Measurements from ENCODE around the gene TLR3.
"Not testable (repeated sequence)": the region's sequence is repeated elsewhere in the genome, so short reads cannot be mapped to it uniquely, and the experiment has no call there.

The TLR3 gene

GRCh38 chr4:186068581-186069348 is at the start of gene TLR3:
Gene TLR3 (plus strand): TSS chr4:186069156. CDS start chr4:186076620, 7,464 bp downstream.
- DNase-seq (ENCODE audit: low read depth in 2 of 2) = no peak

- no peak for DNase-seq (ENCODE audit: low read depth in 2 of 2)
Observed at GRCh38 chr4:186019269-186019668, 49.7 kb upstream of the TLR3 start.

- DNase-seq (ENCODE audit: low read depth in 2 of 2) = no peak
Observed at GRCh38 chr4:186020106-186020792, 48.7 kb upstream of the TLR3 start.

- no peak for DNase-seq (ENCODE audit: low read depth in 2 of 2)
Observed at GRCh38 chr4:186020793-186021407, 48.1 kb upstream of the TLR3 start.

DNA sequence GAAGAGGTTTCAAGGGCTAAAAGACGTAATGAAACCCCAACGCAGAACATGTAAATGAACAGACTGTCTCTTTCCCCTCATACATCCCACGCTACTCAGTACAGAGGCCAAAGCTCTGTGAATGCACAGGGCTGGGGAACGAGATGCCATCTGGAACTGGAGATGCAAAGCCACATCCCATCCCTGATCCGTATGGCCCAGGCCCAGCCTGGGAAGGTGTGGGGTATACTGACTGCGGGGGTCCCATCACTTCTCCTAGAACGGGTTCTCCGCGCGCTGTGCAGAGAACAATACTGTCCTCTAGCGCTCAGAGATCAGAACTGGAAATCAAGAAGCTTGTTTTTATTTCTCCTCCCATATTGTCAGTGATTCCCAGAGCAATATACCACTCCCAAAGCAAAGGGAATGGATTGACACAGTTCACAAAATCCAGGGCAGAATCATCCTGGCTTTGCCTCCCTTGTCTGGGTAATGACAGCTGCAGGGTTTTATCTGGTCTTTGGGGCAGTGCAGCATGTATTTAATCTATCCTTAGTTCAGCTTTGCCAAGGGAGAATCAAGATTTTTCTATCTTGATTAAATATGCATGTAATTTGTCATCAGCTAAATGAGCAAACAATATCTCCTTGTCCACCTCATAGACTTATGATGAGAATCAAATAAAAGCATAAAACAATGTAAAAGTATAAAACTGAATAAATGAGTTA is 47.3 kb upstream of the TLR3 start:
- DNase-seq (ENCODE audit: low read depth in 2 of 2) = no peak

- DNase-seq (ENCODE audit: low read depth in 2 of 2) = no peak
Observed at GRCh38 chr4:186023975-186024374, 45.0 kb upstream of the TLR3 start.

DNA sequence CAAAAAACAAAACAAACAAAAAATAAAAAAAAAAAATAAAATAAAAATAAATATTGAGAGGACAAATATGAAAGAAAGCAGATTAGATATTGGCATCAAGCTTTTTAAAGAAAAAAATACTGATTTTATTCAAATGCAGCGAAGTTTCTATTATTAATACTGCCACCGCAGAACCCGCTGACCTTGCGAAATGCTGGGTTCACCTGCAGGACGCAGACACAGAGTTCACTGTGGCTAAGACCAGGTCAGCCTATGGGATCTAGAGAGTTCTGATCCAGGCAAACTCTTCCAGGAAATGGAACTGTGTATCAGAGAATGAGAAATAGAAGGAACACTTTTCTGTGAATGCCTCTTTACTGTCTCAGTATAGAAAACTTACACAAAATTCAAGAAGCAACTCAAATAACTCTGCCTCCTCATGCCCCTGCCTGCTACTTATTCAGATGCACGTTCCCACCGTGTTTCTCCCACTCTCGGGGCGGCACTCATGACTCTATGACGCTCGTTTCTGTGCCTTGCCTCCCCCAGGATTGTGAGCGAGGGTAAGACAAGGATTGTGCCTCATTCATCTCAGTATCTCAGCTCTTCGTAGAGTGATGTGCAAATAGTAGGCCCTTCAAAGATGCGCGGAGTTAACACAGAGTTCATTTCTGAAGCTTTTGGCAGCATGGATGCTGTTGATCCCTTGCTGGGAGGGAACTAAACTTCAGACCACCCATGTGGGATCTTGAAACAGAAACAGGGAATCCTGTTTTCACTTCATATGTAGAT is 44.1 kb upstream of the TLR3 start:
- no peak for DNase-seq (ENCODE audit: low read depth in 2 of 2)

- DNase-seq (ENCODE audit: low read depth in 2 of 2) = no peak
Observed at GRCh38 chr4:186025408-186025690, 43.6 kb upstream of the TLR3 start.

GRCh38 chr4:186027405-186027804 is 41.6 kb upstream of the TLR3 start:
- DNase-seq (ENCODE audit: low read depth in 2 of 2) = no peak

DNA sequence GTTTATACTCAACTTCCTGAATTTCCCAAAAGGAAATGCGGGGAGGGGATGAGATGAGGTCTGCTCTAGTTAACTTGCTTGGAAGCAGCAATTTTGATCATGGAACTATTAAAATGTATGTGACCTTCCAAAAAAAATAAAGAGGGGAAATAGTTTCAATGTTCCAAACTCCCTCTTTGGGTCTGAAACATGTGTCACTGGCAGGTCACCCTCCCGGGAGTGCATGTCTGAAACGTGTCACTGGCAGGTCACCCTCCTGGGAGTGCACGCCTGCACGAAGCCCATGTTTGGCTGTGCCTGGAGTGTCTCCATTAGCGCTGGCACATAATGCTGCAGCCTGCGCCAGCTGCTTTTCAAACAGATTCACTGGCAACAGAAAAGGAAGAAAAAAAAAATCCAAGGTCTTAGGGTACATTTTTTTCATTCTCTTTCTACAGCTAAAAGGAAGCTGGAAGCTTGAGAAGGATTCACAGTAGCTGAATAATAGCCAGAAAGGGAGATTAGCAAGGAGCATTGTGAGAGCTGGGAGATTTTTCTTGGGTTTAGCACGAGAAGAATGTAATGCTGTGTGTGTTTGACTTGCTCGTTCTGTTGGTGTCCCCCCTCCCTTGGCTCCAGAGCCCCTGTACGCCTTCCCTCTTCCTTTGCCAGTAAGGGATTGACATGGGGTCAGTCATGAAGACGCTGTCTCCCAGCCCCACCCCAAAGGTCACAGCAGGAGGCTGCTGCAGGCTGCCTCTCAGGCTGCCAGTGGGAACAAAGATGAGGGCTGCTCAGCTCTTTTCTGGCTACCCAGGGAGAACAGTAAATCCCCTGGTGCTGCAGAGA is 39.2 kb upstream of the TLR3 start:
- no peak for DNase-seq (ENCODE audit: low read depth in 2 of 2)

- no peak for DNase-seq (ENCODE audit: low read depth in 2 of 2)
Observed at GRCh38 chr4:186030399-186030775, 38.6 kb upstream of the TLR3 start.

- no peak for DNase-seq (ENCODE audit: low read depth in 2 of 2)
Observed at GRCh38 chr4:186030795-186031194, 38.2 kb upstream of the TLR3 start.

- DNase-seq (ENCODE audit: low read depth in 2 of 2) = no peak
Observed at GRCh38 chr4:186032259-186032658, 36.7 kb upstream of the TLR3 start.

GRCh38 chr4:186033027-186033426 is 35.9 kb upstream of the TLR3 start:
- no peak for DNase-seq (ENCODE audit: low read depth in 2 of 2)

DNA sequence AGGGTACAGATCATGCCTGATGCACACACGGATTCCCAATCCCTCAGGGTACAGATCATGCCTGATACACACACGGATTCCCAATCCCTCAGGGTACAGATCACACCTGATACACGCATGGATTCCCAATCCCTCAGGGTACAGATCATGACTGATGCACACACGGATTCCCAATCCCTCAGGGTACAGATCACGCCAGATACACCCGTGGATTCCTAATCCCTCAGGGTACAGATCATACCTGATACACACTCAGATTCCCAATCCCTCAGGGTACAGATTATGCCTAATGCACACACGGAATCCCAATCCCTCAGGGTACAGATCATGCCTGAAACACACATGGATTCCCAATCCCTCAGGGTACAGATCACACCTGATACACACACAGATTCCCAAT is 34.3 kb upstream of the TLR3 start:
- not testable (repeated sequence) for DNase-seq (ENCODE audit: low read depth in 2 of 2)

DNA sequence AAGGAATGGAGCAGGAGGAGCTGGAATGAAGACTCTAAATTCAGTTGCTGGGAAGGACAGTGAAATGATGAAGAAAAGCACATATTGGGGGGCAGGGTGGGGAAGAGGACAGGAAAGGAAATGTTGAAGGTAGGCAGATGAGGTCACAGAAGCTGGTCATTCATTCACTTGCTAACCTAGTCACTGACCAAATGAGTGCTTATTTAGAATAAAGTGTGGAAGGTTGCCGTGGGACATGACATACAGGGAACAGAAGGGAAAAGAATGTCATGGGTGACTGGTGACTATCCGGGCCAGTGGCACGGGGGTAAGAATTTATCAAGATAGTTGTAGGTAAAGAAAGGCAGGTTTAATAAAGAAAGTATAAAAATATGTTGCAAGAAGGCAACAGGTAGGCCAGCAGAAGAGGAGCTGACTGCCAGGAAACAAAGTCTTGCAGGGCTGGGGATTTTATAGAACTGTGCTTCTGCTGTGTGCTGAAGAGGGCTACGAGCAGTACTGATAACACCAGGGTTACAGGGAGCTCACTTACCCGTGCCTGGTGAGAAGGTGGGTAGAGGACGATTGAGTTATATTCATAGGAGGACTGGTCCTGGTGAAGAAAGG is 31.9 kb upstream of the TLR3 start:
- DNase-seq (ENCODE audit: low read depth in 2 of 2) = no peak

- no peak for DNase-seq (ENCODE audit: low read depth in 2 of 2)
Observed at GRCh38 chr4:186037692-186038658, 31.0 kb upstream of the TLR3 start.

DNA sequence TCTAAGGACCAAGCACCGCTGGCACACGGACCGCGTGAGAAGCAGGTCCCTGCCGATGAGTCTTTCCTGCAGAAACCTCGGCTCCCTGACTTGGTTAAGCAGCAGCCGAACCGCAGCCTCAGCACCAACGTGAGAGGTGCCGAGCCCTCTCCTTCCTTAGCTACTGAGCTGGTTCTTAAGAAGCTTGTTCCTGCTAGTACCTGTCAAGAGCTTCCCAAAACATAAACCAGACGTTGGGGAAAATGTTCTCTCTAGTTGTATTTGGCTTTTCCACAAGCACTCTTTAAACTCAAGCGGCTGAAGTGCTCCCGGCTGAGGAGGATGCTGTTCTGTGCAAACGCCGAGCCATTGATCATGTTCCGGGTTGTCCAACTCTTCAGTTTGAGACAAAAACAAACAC is 29.3 kb upstream of the TLR3 start:
- DNase-seq (ENCODE audit: low read depth in 2 of 2) = no peak

- DNase-seq (ENCODE audit: low read depth in 2 of 2) = no peak
Observed at GRCh38 chr4:186040316-186040715, 28.6 kb upstream of the TLR3 start.

All from stimulated activated CD8-positive, alpha-beta memory T cell treated with anti-CD3 and anti-CD28 coated beads, Interleukin-15, amount 100 ng/mL, for 4 hours (primary cell).